ACC112 (cell line): ENCODE data around the gene PIK3R6.

Experiments
- H2AFZ ChIP-seq: fragments of 200-600 bp; sonication (generic); one replicate; pipeline ENCODE4 v1.6.0; 2017; ENCODE audit warnings: antibody characterized with exemption, low read length; ENCODE audit not compliant: unreplicated experiment
- H3K27ac ChIP-seq: fragments of 200-600 bp; sonication (generic); 2 replicates; pipeline ENCODE4 v1.5.1; 2014; ENCODE audit warnings: low read depth, mild to moderate bottlenecking, antibody characterized with exemption, low read length, moderate library complexity
- H3K27me3 ChIP-seq: fragments of 200-600 bp; sonication (generic); 2 replicates; pipeline ENCODE4 v1.6.1; 2014; ENCODE audit warnings: mild to moderate bottlenecking, antibody characterized with exemption, low read length, moderate library complexity, mixed read lengths; ENCODE audit not compliant: insufficient read depth
- H3K36me3 ChIP-seq: fragments of 200-600 bp; sonication (generic); 2 replicates; pipeline ENCODE4 v1.6.1; 2016; ENCODE audit warnings: mild to moderate bottlenecking, antibody characterized with exemption, low read length, moderate library complexity, mixed read lengths; ENCODE audit not compliant: insufficient read depth
- H3K4me1 ChIP-seq: fragments of 200-600 bp; sonication (generic); one replicate; pipeline ENCODE4 v1.6.1; 2016; ENCODE audit warnings: low read length, mixed read lengths; ENCODE audit not compliant: insufficient read depth, unreplicated experiment, control insufficient read depth
- H3K4me3 ChIP-seq: fragments of 200-600 bp; sonication (generic); 2 replicates; pipeline ENCODE4 v1.5.1; 2014; ENCODE audit warnings: mild to moderate bottlenecking, low read depth, low read length
- H3K79me2 ChIP-seq: fragments of 200-600 bp; sonication (generic); one replicate; pipeline ENCODE4 v1.6.0; 2016; ENCODE audit warnings: low read length; ENCODE audit not compliant: control insufficient read depth, unreplicated experiment, insufficient read depth

Gene PIK3R6

GRCh38 chr17:8789743-8790142 is 77.7 kb downstream of the PIK3R6 start:
- Histone ChIP-seq H2AFZ (no peak overlapping the region), H3K27ac (no peak overlapping the region), H3K4me1 (no peaks in the 10 kb centered on the region), H3K27me3 (peaks cover 23% of the 10 kb centered on the region; the same call in 1 of the 2 replicates), H3K4me3 (no peak overlapping the region), H3K79me2 (no peaks in the 10 kb centered on the region), H3K36me3 (no peaks in the 10 kb centered on the region)

GRCh38 chr17:8788998-8789397 is 78.5 kb downstream of the PIK3R6 start:
- Histone ChIP-seq H3K4me3 (no peak overlapping the region), H3K79me2 (no peaks in the 10 kb centered on the region), H3K4me1 (no peaks in the 10 kb centered on the region), H2AFZ (no peak overlapping the region), H3K27ac (no peak overlapping the region), H3K27me3 (peaks cover 23% of the 10 kb centered on the region; the same call in 1 of the 2 replicates), H3K36me3 (no peaks in the 10 kb centered on the region)

- Histone ChIP-seq H2AFZ (no peak overlapping the region), H3K27me3 (peaks cover 23% of the 10 kb centered on the region; the same call in 1 of the 2 replicates), H3K4me1 (no peaks in the 10 kb centered on the region), H3K27ac (no peak overlapping the region), H3K79me2 (no peaks in the 10 kb centered on the region), H3K36me3 (no peaks in the 10 kb centered on the region), H3K4me3 (no peak overlapping the region)
Observed at GRCh38 chr17:8785547-8786413, 81.7 kb downstream of the PIK3R6 start.

- Histone ChIP-seq H3K27ac (no peak overlapping the region), H2AFZ (no peak overlapping the region), H3K4me3 (no peak overlapping the region), H3K79me2 (no peaks in the 10 kb centered on the region), H3K36me3 (no peaks in the 10 kb centered on the region), H3K4me1 (peaks cover 5% of the 10 kb centered on the region), H3K27me3 (no peaks in the 10 kb centered on the region)
Observed at GRCh38 chr17:8782176-8782575, 85.3 kb downstream of the PIK3R6 start.

GRCh38 chr17:8781776-8782175 is 85.7 kb downstream of the PIK3R6 start:
- no peaks in the 10 kb centered on the region for H3K36me3 ChIP-seq
- no peak overlapping the region for H3K27ac ChIP-seq
- no peaks in the 10 kb centered on the region for H3K27me3 ChIP-seq
- no peaks in the 10 kb centered on the region for H3K79me2 ChIP-seq
- H3K4me1 ChIP-seq = peaks cover 5% of the 10 kb centered on the region
- no peak overlapping the region for H3K4me3 ChIP-seq
- H2AFZ ChIP-seq = no peak overlapping the region

GRCh38 chr17:8776881-8777280 is 90.6 kb downstream of the PIK3R6 start:
- peaks cover 3% of the 10 kb centered on the region; the same call in 1 of the 2 replicates for H3K27me3 ChIP-seq
- no peaks in the 10 kb centered on the region for H3K79me2 ChIP-seq
- peaks cover 5% of the 10 kb centered on the region for H3K4me1 ChIP-seq
- no peak overlapping the region for H2AFZ ChIP-seq
- no peak overlapping the region for H3K27ac ChIP-seq
- H3K36me3 ChIP-seq = no peaks in the 10 kb centered on the region
- H3K4me3 ChIP-seq = no peak overlapping the region

- H3K27me3 ChIP-seq = peaks cover 3% of the 10 kb centered on the region; the same call in 1 of the 2 replicates
- no peaks in the 10 kb centered on the region for H3K79me2 ChIP-seq
- H3K4me1 ChIP-seq = peaks cover 5% of the 10 kb centered on the region
- no peak overlapping the region for H2AFZ ChIP-seq
- no peaks in the 10 kb centered on the region for H3K36me3 ChIP-seq
- no peak overlapping the region for H3K27ac ChIP-seq
- H3K4me3 ChIP-seq = no peak overlapping the region
Observed at GRCh38 chr17:8776248-8776647, 91.2 kb downstream of the PIK3R6 start.

- Histone ChIP-seq H3K36me3 (no peaks in the 10 kb centered on the region), H3K27ac (no peak overlapping the region), H3K79me2 (no peaks in the 10 kb centered on the region), H3K27me3 (peaks cover 38% of the 10 kb centered on the region), H3K4me1 (no peaks in the 10 kb centered on the region), H3K4me3 (no peak overlapping the region), H2AFZ (no peak overlapping the region)
Observed at GRCh38 chr17:8766731-8767130, 100.7 kb downstream of the PIK3R6 start.

- H3K36me3 ChIP-seq = no peaks in the 10 kb centered on the region
- H3K27me3 ChIP-seq = peaks cover 51% of the 10 kb centered on the region
- no peak overlapping the region for H3K27ac ChIP-seq
- H2AFZ ChIP-seq = no peak overlapping the region
- no peaks in the 10 kb centered on the region for H3K79me2 ChIP-seq
- no peaks in the 10 kb centered on the region for H3K4me1 ChIP-seq
- no peak overlapping the region for H3K4me3 ChIP-seq
Observed at GRCh38 chr17:8762012-8762411, 105.5 kb downstream of the PIK3R6 start.

GRCh38 chr17:8758137-8758596 is 109.3 kb downstream of the PIK3R6 start, which contains the start of gene SPDYE4:
SPDYE4 (minus strand) TSS chr17:8758546; CDS start chr17:8758382, 164 bp downstream.
- no peak within 1 kb of the TSS for H3K27ac ChIP-seq
- H3K27me3 ChIP-seq = peaks cover 77% of the 10 kb centered on the region
- H3K4me3 ChIP-seq = no peak within 1 kb of the TSS
- H2AFZ ChIP-seq = no peak within 1 kb of the TSS
- H3K4me1 ChIP-seq = no peaks in the 10 kb centered on the region
- H3K36me3 ChIP-seq = no peaks in the 10 kb centered on the region
- H3K79me2 ChIP-seq = no peaks in the 10 kb centered on the region

GRCh38 chr17:8757189-8757588 is 110.3 kb downstream of the PIK3R6 start:
- H3K79me2 ChIP-seq = no peaks in the 10 kb centered on the region
- no peaks in the 10 kb centered on the region for H3K36me3 ChIP-seq
- H3K4me3 ChIP-seq = no peak overlapping the region
- H3K4me1 ChIP-seq = no peaks in the 10 kb centered on the region
- no peak overlapping the region for H3K27ac ChIP-seq
- H2AFZ ChIP-seq = no peak overlapping the region
- H3K27me3 ChIP-seq = peaks cover 75% of the 10 kb centered on the region
